Muscle layer of duodenum (tissue), 2 donors: ENCODE data around the gene PFN4.

Experiments
- H3K27ac ChIP-seq: one replicate; pipeline ENCODE4 v1.7.0; 2013; ENCODE audit warnings: mild to moderate bottlenecking, low read length
- H3K27me3 ChIP-seq: one replicate; pipeline ENCODE4 v1.7.0; 2013; ENCODE audit warnings: low read depth, mild to moderate bottlenecking, control low read depth, low read length
- H3K36me3 ChIP-seq, 2 donors: one replicate each; pipeline ENCODE4 v1.7.0; 2013; ENCODE audit warnings: low read length in 2 of 2, control low read depth in 1 of 2, mild to moderate bottlenecking in 1 of 2; ENCODE audit not compliant: insufficient read depth in 2 of 2, control insufficient read depth in 1 of 2
- H3K4me1 ChIP-seq, 2 donors: one replicate each; pipeline ENCODE4 v1.7.0; 2013; ENCODE audit warnings: low read length in 2 of 2, mild to moderate bottlenecking in 2 of 2, control low read depth in 1 of 2, moderate library complexity in 1 of 2; ENCODE audit not compliant: insufficient read depth in 2 of 2, control insufficient read depth in 1 of 2
- H3K4me3 ChIP-seq, 2 donors: one replicate each; pipeline ENCODE4 v1.7.0; 2013; ENCODE audit warnings: low read length in 2 of 2, low read depth in 1 of 2, mild to moderate bottlenecking in 1 of 2
- H3K9me3 ChIP-seq, 2 donors: one replicate each; pipeline ENCODE4 v1.7.0; 2013; ENCODE audit warnings: low read length in 2 of 2, control low read depth in 1 of 2, mild to moderate bottlenecking in 1 of 2; ENCODE audit not compliant: control insufficient read depth in 1 of 2
- donor health status: healthy.

PFN4 gene, protein sequence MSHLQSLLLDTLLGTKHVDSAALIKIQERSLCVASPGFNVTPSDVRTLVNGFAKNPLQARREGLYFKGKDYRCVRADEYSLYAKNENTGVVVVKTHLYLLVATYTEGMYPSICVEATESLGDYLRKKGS

DNA sequence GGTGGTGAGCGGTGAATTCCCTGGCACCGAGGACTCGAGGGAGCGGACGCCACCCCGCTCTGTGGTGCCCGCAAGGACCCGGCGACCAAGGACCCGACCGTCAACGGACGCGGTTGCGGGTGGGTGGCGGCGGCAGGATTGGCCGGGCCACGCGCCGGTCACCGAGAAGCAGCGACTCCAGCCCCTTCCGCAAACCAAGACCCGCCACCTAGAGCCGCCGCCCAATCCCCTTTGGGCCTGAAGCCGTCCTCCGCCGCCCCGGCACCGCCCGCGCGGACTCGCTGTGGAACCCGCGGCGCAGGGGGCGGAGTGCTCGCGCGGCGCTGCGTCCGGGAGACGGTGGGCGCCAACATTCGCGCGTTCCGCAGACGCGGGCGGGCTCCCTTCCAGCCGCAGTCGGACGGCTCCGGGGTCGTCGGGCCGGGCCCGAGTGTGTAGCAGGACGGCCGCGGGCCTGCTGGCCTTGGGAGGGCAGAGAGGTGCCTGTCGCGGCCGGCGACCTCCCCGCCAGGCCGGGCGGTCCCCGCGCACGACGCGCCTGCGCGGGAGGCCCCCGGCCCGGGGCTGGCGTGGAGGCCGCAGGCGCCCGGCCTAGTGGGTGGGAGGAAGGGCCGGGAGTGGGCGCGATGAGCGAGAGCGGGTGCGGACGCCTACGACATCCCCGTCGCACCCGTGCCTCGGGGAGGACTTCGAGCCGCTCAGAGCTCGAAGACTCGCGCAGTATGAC, at the start of gene PFN4, which contains the start of gene FAM228B:
PFN4 (minus strand) TSS at position 140 of the 727 bp plus-strand sequence. CDS start 799 bp downstream, outside the sequence.
FAM228B (plus strand) TSS at position 275 of the 727 bp plus-strand sequence. CDS start 893 bp downstream, outside the sequence.
- Histone ChIP-seq H3K9me3 (no peaks in the 10 kb centered on the region), H3K27me3 (no peaks in the 10 kb centered on the region), H3K36me3 (no peaks in the 10 kb centered on the region), H3K4me3 (peak within 1 kb of the TSS; percentile 63 to 74), H3K27ac (peak within 1 kb of the TSS; percentile 65), H3K4me1 (peaks cover 0 to 16% of the 10 kb centered on the region in 2 donors)

DNA sequence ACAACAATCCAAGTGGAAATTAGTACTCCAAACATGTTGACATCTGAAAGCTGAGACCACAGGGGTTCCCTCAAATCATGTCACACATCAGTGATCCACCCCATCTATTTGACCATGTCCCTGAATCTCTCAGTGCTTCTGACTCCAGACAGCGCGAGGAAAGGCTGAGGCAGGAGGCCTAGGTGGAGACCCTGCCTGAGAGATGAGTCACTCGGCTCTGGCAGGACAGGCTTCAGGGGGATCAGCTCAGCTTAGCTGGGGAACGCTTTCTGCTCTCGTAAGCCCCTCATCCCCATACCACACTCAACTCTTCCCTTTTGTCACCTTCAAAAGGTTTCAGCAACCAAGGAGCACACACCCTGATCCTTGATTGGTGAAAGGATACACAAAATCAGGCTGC, 45.9 kb upstream of the PFN4 start:
- Histone ChIP-seq H3K4me3 (no peak overlapping the region), H3K27me3 (no peaks in the 10 kb centered on the region)

DNA sequence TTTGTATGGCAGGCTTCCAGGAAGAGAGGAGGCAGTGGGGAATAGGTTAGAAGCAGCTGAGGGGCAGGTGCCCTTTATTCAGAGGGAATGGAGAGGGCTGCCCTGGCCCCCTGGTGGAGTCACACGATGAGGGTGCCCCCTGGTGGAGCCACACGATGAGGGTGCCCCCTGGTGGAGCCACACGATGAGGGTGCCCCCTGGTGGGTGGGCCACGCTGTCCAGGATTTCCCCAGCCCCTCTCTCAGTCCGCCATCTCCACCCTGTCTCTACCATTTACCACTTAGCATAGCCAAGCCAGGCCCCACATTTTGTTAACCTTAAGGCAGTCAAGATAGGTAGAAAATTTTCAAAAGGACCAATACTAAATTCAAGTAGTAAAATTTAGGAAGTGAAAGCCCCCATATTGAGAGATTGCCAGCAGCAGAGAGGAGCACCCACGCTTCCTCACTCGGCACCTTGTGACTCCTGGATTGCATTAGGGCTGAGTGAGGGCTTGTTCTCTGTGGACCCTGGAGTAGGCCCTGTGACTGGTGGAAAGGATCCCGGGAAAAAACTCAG, 41.4 kb upstream of the PFN4 start:
- Histone ChIP-seq H3K4me3 (no peak overlapping the region), H3K4me1 (no peaks in the 10 kb centered on the region), H3K36me3 (peaks cover 0 to 6% of the 10 kb centered on the region in 2 donors), H3K27ac (no peak overlapping the region), H3K9me3 (peaks cover 0 to 3% of the 10 kb centered on the region in 2 donors), H3K27me3 (no peaks in the 10 kb centered on the region)

More for the DNA sequence above, 45.9 kb upstream of the PFN4 start:
- Histone ChIP-seq H3K27ac (no peak overlapping the region), H3K9me3 (no peaks in the 10 kb centered on the region), H3K4me1 (no peaks in the 10 kb centered on the region), H3K36me3 (no peaks in the 10 kb centered on the region)

DNA sequence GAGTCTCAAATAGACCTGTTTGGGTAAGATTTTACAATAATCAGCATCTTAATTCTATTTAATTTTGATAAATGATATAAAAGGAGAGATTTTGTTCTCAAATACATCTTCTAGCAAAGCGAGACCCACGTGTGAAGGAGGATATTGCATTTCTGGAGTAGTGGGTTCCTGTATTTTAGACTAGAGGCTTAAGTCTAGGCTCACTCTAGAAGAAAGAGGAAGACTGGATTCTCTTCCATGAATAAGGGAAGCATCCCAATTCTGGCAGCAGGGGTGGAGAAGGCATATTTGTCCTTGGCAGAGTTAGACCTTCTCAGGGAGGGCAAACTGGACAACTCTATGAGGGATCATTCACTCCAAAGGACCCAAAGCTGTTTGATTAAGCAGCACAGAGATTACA, 40.5 kb upstream of the PFN4 start:
- peaks cover 0 to 6% of the 10 kb centered on the region in 2 donors for H3K36me3 ChIP-seq
- H3K9me3 ChIP-seq, result peaks cover 0 to 3% of the 10 kb centered on the region in 2 donors
- no peak overlapping the region for H3K27ac ChIP-seq
- H3K27me3 ChIP-seq, result no peaks in the 10 kb centered on the region
- no peak overlapping the region for H3K4me3 ChIP-seq
- no peaks in the 10 kb centered on the region for H3K4me1 ChIP-seq

DNA sequence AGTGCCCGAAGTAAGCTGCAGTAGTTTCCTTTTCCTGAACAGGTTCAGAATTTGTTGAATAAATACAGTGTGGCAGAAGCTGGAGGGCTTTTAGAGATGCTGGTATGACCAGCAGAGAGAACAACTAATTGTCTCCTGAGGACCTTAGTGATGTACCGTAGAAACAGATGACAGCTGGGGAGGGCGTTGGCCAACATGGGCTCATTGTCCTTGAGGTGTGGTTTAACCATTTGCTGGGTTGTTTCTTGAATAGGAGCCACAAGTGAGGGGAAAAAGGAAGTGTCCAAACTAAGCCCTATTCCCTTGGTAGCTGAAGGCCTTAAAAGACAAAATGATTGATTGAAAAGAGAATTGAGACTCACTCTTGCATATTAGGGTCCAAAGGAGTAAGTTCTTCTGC, 40.1 kb upstream of the PFN4 start:
- Histone ChIP-seq H3K4me1 (no peaks in the 10 kb centered on the region), H3K4me3 (no peak overlapping the region), H3K27ac (no peak overlapping the region), H3K9me3 (peaks cover 0 to 3% of the 10 kb centered on the region in 2 donors), H3K36me3 (peaks cover 0 to 6% of the 10 kb centered on the region in 2 donors), H3K27me3 (no peaks in the 10 kb centered on the region)

DNA sequence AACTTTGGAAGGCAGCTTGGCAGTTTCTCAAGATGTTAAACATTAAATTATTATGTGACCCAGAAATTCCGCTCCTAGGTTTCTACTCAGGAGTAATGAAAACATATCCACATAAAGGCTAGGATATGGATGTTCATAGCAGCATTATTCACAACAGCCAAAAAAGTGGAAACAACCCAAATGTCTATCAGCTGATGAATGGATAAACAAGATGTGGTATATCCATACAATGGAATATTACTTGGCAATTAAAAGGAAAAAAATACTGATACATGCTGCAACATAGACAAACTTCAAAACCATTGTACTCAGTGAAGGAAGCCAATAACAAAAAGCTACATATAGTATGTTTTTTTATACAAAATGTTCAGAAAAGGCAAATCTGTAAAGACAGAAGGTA, 39.4 kb upstream of the PFN4 start:
- Histone ChIP-seq H3K36me3 (peaks cover 0 to 6% of the 10 kb centered on the region in 2 donors), H3K9me3 (peaks cover 0 to 3% of the 10 kb centered on the region in 2 donors), H3K27ac (no peak overlapping the region), H3K4me3 (no peak overlapping the region), H3K4me1 (no peaks in the 10 kb centered on the region), H3K27me3 (no peaks in the 10 kb centered on the region)

DNA sequence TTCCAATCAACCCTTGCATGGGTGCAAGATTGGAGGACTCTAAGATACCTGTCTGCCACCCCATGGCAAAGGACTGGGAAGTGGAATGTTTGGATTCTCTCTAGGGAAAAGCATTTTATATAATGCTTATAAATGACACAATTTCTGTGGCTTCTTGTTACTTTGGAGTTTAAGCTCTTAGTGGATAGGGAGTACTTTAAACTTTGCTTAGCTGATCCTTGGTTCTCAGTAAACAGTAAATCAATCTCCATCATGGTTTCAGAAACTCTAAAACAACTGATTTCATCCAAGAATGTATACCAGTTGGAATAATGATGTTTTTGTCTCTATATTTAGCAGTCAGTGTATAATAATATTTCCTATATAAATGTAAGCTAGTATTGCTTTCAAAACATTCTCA, 37.6 kb upstream of the PFN4 start:
- H3K27me3 ChIP-seq, result no peaks in the 10 kb centered on the region
- no peak overlapping the region for H3K27ac ChIP-seq
- H3K4me1 ChIP-seq, result no peaks in the 10 kb centered on the region
- H3K36me3 ChIP-seq, result peaks cover 0 to 6% of the 10 kb centered on the region in 2 donors
- no peak overlapping the region for H3K4me3 ChIP-seq
- H3K9me3 ChIP-seq, result peaks cover 0 to 3% of the 10 kb centered on the region in 2 donors

DNA sequence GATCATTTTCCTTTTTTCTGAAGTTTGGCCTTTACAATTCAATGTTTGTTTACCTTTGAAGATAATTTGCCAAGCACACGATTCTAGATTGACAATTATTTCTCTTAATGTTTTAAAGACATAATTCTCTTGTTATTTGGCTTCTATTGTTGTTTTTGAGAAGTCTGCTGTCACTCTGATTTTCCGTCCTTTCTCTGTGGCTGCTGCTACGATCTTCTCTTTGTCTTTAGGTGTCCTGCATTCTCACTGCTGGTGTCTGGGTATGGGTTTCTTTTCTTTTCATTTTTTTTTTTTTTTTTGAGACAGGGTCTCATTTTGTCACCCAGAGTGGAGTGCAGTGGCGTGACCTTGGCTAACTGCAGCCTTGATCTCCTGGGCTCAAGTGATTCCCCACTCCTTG, 36.6 kb upstream of the PFN4 start:
- Histone ChIP-seq H3K4me1 (no peaks in the 10 kb centered on the region), H3K36me3 (peaks cover 0 to 6% of the 10 kb centered on the region in 2 donors), H3K27me3 (no peaks in the 10 kb centered on the region), H3K27ac (no peak overlapping the region), H3K9me3 (peaks cover 0 to 3% of the 10 kb centered on the region in 2 donors), H3K4me3 (no peak overlapping the region)

DNA sequence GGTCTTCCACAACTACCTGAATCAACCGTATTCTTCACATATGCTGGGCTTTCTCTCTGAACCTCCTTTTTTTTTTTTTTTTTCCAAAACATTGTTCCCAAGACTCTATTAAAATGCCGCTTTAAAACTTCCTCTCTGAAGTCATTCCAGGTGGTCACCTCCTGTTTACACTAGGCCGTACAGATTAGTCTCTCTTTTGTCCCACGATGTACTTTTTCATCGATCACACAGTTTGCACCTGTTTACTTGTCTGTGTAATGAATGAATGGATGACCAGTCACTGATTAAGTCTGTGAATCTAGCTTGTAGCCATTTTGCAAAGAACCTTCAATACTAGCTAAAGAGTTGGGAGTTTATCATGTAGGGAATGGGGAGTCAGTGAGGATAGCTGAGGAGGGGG, 35.0 kb upstream of the PFN4 start:
- H3K27me3 ChIP-seq, result no peaks in the 10 kb centered on the region
- peaks cover 0 to 3% of the 10 kb centered on the region in 2 donors for H3K9me3 ChIP-seq
- no peak overlapping the region for H3K4me3 ChIP-seq
- H3K4me1 ChIP-seq, result no peaks in the 10 kb centered on the region
- peaks cover 0 to 16% of the 10 kb centered on the region in 2 donors for H3K36me3 ChIP-seq
- no peak overlapping the region for H3K27ac ChIP-seq

DNA sequence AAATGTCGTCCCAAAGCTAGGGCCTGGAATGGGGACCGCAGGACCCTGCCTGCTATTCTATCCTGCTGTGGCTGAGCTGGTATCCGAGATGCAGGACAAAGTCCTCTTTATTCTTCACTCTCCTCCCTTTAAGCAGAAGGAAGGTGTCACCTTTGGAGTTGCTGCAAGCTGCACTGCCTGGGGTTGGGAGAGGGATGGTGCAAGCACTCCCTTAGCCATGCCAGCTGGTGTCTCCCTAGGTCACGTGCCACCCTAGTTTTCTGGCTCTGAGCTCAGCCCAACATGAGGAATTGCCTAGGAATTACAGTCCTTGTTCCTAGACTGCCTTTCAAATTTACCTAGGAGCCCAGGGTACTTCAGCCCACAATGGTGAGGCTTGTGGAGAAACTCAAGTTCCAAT, 30.3 kb upstream of the PFN4 start:
- H3K27ac ChIP-seq, result no peak overlapping the region
- H3K4me1 ChIP-seq, result no peaks in the 10 kb centered on the region
- H3K9me3 ChIP-seq, result no peaks in the 10 kb centered on the region
- peaks cover 0 to 30% of the 10 kb centered on the region in 2 donors for H3K36me3 ChIP-seq
- H3K27me3 ChIP-seq, result no peaks in the 10 kb centered on the region
- no peak overlapping the region for H3K4me3 ChIP-seq

DNA sequence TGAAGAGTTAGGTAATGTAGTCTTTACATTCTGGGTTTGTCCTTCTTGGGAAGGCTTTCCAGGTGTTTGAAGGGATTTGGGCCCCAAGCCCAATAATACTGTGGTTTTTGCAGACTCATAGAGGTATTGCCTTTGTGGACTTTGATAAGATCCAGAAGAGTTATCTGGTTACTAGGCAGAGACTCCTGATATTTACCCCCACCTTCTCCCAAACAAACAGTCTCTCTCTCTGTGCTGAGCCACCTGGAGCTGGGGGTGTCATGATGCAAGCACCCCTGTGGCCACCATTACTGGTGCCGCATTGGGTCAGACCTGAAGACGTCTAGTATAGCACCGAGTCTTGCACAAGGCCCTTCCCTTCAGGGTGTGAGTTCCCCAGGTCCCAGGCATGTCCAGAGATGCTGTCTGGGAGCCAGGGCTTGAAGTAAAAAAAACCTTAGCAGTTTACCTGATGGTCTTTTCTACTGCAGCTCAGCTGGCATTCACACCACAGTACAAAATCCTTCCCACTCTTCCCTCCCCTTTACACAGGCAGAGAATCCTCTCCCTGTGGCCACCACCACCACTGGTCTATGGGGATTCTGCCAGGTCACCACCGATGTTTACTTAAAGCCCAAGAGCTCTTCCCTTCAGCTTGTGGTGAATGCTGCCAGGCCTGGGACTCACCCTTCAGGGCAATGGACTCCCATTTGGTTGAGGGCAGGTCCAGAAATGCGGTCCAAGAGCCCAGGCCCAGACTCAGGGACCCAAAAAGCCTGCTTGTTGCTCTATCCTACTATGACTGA, 29.5 kb upstream of the PFN4 start:
- H3K4me3 ChIP-seq, result no peak overlapping the region
- no peaks in the 10 kb centered on the region for H3K4me1 ChIP-seq
- H3K9me3 ChIP-seq, result peaks cover 7 to 8% of the 10 kb centered on the region in 2 donors
- H3K36me3 ChIP-seq, result peaks cover 0 to 39% of the 10 kb centered on the region in 2 donors
- H3K27me3 ChIP-seq, result no peaks in the 10 kb centered on the region
- H3K27ac ChIP-seq, result no peak overlapping the region
